Measurements from ENCODE around the gene USH1C. TPM values are rescaled to one million over a fixed set of nuclear protein-coding genes. Genes with fewer than 3 reads are reported as not detected.

The USH1C gene
- total RNA-seq, 4 donors from 2014 or later = 1.0 to 5.9 (median 3.9) TPM; not detected in 1

- TF ChIP-seq POLR2A (IDR thresholded peaks at IDR 0.05) (no peak), CTCF (IDR thresholded peaks at IDR 0.05) (no peak)
- Histone ChIP-seq H3K36me3 (no peaks in the 10 kb centered on the region), H3K4me1 (peaks cover 0 to 10% of the 10 kb centered on the region in 2 donors), H3K27me3 (no peaks in the 10 kb centered on the region), H3K9me3 (no peaks in the 10 kb centered on the region), H3K27ac (no peak overlapping the region), H3K4me3 (replicated peaks in 1 of 3) (no peak overlapping the region)
- intact Hi-C loops (cut with DNase I) = no loop called here
- WGBS, 2 donors = 90 to 94% methylated on average over 8 to 9 of the region's 9 CpGs
- no peak for DNase-seq
These were observed 15.3 kb upstream of the USH1C start for GRCh38 chr11:17559341-17560087.

GRCh38 chr11:17558916-17559315 is 14.7 kb upstream of the USH1C start:
- Histone ChIP-seq H3K9me3 (no peaks in the 10 kb centered on the region), H3K36me3 (no peaks in the 10 kb centered on the region), H3K4me1 (peaks cover 0 to 10% of the 10 kb centered on the region in 2 donors), H3K27ac (no peak overlapping the region), H3K27me3 (no peaks in the 10 kb centered on the region), H3K4me3 (replicated peaks in 1 of 3) (no peak overlapping the region)
- WGBS, 2 donors = 99% methylated on average over 5 to 9 of the region's 9 CpGs
- DNase-seq = no peak
- intact Hi-C loops (cut with DNase I) = no loop called here
- TF ChIP-seq POLR2A (IDR thresholded peaks at IDR 0.05) (no peak), CTCF (IDR thresholded peaks at IDR 0.05) (no peak)

GRCh38 chr11:17558025-17558780 is 14.0 kb upstream of the USH1C start:
- no peak overlapping the region for H3K27ac ChIP-seq

GRCh38 chr11:17556999-17557398 is 12.8 kb upstream of the USH1C start:
- Histone ChIP-seq H3K27ac (no peak overlapping the region), H3K9me3 (no peaks in the 10 kb centered on the region), H3K4me1 (no peaks in the 10 kb centered on the region), H3K27me3 (no peaks in the 10 kb centered on the region), H3K36me3 (no peaks in the 10 kb centered on the region), H3K4me3 (replicated peaks in 1 of 3) (no peak overlapping the region)
- DNase-seq = no peak
- WGBS, 2 donors = 91 to 96% methylated on average over 8 of the region's 8 CpGs
- no peak for TF ChIP-seq CTCF (IDR thresholded peaks at IDR 0.05)
- no peak for TF ChIP-seq POLR2A (IDR thresholded peaks at IDR 0.05)
- intact Hi-C loops (cut with DNase I) = no loop called here

More at GRCh38 chr11:17558025-17558780, 14.0 kb upstream of the USH1C start:
- no peak for TF ChIP-seq CTCF (IDR thresholded peaks at IDR 0.05)
- no peak for TF ChIP-seq POLR2A (IDR thresholded peaks at IDR 0.05)
- no peak overlapping the region for H3K4me3 ChIP-seq (replicated peaks in 1 of 3)
- H3K9me3 ChIP-seq = no peaks in the 10 kb centered on the region
- no peak for DNase-seq
- H3K4me1 ChIP-seq = peaks cover 0 to 8% of the 10 kb centered on the region in 2 donors
- H3K36me3 ChIP-seq = no peaks in the 10 kb centered on the region
- 90 to 91% methylated on average over 15 of the region's 15 CpGs for WGBS, 2 donors
- intact Hi-C loops (cut with DNase I) = no loop called here
- H3K27me3 ChIP-seq = no peaks in the 10 kb centered on the region

GRCh38 chr11:17554487-17554886 is 10.3 kb upstream of the USH1C start:
- no peak for DNase-seq
- no peaks in the 10 kb centered on the region for H3K27me3 ChIP-seq
- TF ChIP-seq CTCF (IDR thresholded peaks at IDR 0.05) (no peak), POLR2A (IDR thresholded peaks at IDR 0.05) (no peak)
- intact Hi-C loops (cut with DNase I) = no loop called here
- 90 to 94% methylated on average over 4 of the region's 4 CpGs for WGBS, 2 donors
- H3K4me1 ChIP-seq = no peaks in the 10 kb centered on the region
- no peaks in the 10 kb centered on the region for H3K9me3 ChIP-seq
- H3K36me3 ChIP-seq = no peaks in the 10 kb centered on the region
- no peak overlapping the region for H3K4me3 ChIP-seq (replicated peaks in 1 of 3)
- no peak overlapping the region for H3K27ac ChIP-seq
